GM12878 (cell line): Measurements from ENCODE around the gene SLCO2B1. TPM values are rescaled to one million over a fixed set of nuclear protein-coding genes. Genes with fewer than 3 reads are reported as not detected.

Experiments used
- ATAC-seq: fragments of 200-7000 bp; cut with Tn5 transposase; 3 replicates; pipeline ENCODE4 v1.9.1; 2020; ENCODE audit warnings: mild to moderate bottlenecking, moderate library complexity
- BruUV-seq: library from RNA; stranded (reverse); fragments of 400-500 nt; replicated peaks from 2 replicates; lab custom pipeline; 2021; lab: Mats Ljungman, UMichigan
- CTCF ChIA-PET: fragments of 300-600 bp; sonication (Branson Sonifier 250); formaldehyde crosslinking; extraction: SDS; loops from one replicate; lab custom pipeline; 2021; ENCODE audit warnings: inconsistent platforms; lab: Yijun Ruan, JAX
- POLR2A ChIA-PET: fragments of 350-600 bp; formaldehyde crosslinking; extraction: SDS; loops from one replicate; lab custom pipeline; 2021; ENCODE audit warnings: inconsistent platforms; lab: Charles Lee
- RAD21 ChIA-PET: fragments of 300-600 bp; sonication (Branson Sonifier 250); formaldehyde crosslinking; loops from one replicate; lab custom pipeline; 2023; ENCODE audit warnings: antibody characterized with exemption; ENCODE audit not compliant: unreplicated experiment; lab: Charles Lee
- SMC1A ChIA-PET: fragments of 300-600 bp; sonication (Branson Sonifier 250); formaldehyde crosslinking; loops from one replicate; lab custom pipeline; 2023; ENCODE audit not compliant: unreplicated experiment, uncharacterized antibody; lab: Charles Lee
- DNase-seq: peaks from one replicate; pipeline ENCODE4 v3.0.0-alpha.2; 2011; ENCODE audit warnings: low read depth, low spot score
- FAIRE-seq: peaks from 3 replicates; lab custom pipeline; 2011; peaks lifted over from hg19 to GRCh38; lab: Jason Lieb, UNC
- H2AFZ ChIP-seq: 2 replicates; pipeline ENCODE4 v1.6.0; 2011; ENCODE audit warnings: low read depth, low read length, control low read depth; ENCODE audit not compliant: control insufficient read depth
- H3K27ac ChIP-seq: 2 replicates; pipeline ENCODE4 v1.5.1; 2011; ENCODE audit warnings: control low read depth; ENCODE audit not compliant: control insufficient read depth, insufficient read depth
- H3K27me3 ChIP-seq, 2 experiments: replicated peaks in 1 of 2; 2 replicates each; pipeline versions ENCODE4 v1.6.0 to v1.6.1; 2011; ENCODE audit warnings: low read length in 1 of 2; ENCODE audit not compliant: control insufficient read depth in 2 of 2, insufficient read depth in 2 of 2
- H3K36me3 ChIP-seq, 2 experiments: 2 replicates each; pipeline ENCODE4 v1.5.1; 2011; ENCODE audit warnings: low read length in 1 of 2; ENCODE audit not compliant: control insufficient read depth in 2 of 2, insufficient read depth in 2 of 2
- H3K4me1 ChIP-seq: 2 replicates; pipeline ENCODE4 v1.6.1; 2011; ENCODE audit warnings: mild to moderate bottlenecking, low read length, moderate library complexity, mixed read lengths; ENCODE audit not compliant: control insufficient read depth, insufficient read depth
- H3K4me2 ChIP-seq: 2 replicates; pipeline ENCODE4 v1.6.0; 2011; ENCODE audit warnings: control low read depth; ENCODE audit not compliant: control insufficient read depth, insufficient read depth
- H3K4me3 ChIP-seq: fragments of 200-600 bp; sonication (generic); 2 replicates; pipeline ENCODE4 v1.5.1; 2016
- H3K79me2 ChIP-seq: 2 replicates; pipeline ENCODE4 v1.6.0; 2011; ENCODE audit warnings: low read length; ENCODE audit not compliant: control insufficient read depth, insufficient read depth
- H3K9ac ChIP-seq: 2 replicates; pipeline ENCODE4 v1.8.0; 2011; ENCODE audit warnings: low read length, control low read depth, mixed read lengths; ENCODE audit not compliant: control insufficient read depth, insufficient read depth
- H3K9me3 ChIP-seq: replicated peaks from 3 replicates; pipeline ENCODE4 v1.5.1; 2011; ENCODE audit warnings: mild to moderate bottlenecking, low read length; ENCODE audit not compliant: control insufficient read depth, insufficient read depth
- H4K20me1 ChIP-seq: 2 replicates; pipeline ENCODE4 v1.6.0; 2011; ENCODE audit not compliant: control insufficient read depth, insufficient read depth
- CBX5 ChIP-seq: sonication (generic); IDR thresholded peaks from 2 replicates; pipeline ENCODE4 v1.6.1; 2016; ENCODE audit warnings: low read depth, moderate library complexity, mild to moderate bottlenecking, inconsistent platforms
- CREM ChIP-seq: IDR thresholded peaks from 2 replicates; pipeline ENCODE4 v1.6.1; 2014; ENCODE audit warnings: antibody characterized with exemption, low read depth
- NR2C2 ChIP-seq: IDR thresholded peaks from 2 replicates; pipeline ENCODE4 v1.6.1; 2011; ENCODE audit warnings: borderline replicate concordance, low read depth; ENCODE audit not compliant: control insufficient read depth, insufficient read length
- PKNOX1 ChIP-seq: fragments of 450-650 bp; IDR thresholded peaks from 2 replicates; pipeline ENCODE4 v1.6.1; 2016; ENCODE audit warnings: mild to moderate bottlenecking
- SIX5 ChIP-seq: IDR thresholded peaks from 2 replicates; pipeline ENCODE4 v1.6.1; 2011; ENCODE audit warnings: mild to moderate bottlenecking, low read depth, low read length, moderate library complexity; ENCODE audit not compliant: severe bottlenecking
- SREBF2 ChIP-seq: IDR thresholded peaks from 2 replicates; pipeline ENCODE4 v1.6.1; 2012; ENCODE audit warnings: mild to moderate bottlenecking, low read length
- ZBTB11 ChIP-seq: fragments of 450-650 bp; formaldehyde crosslinking; IDR thresholded peaks from 2 replicates; pipeline ENCODE4 v1.5.0; 2022; ENCODE audit warnings: mild to moderate bottlenecking, missing genetic modification characterization
- ZNF384 ChIP-seq: IDR thresholded peaks from 2 replicates; pipeline ENCODE4 v1.6.1; 2012; ENCODE audit warnings: low read depth, mild to moderate bottlenecking, low read length, improper control_type of control experiment, borderline replicate concordance
- WGBS: methylation state at CpG from one replicate; pipeline ENCODE4 v1.1.6; 2016; ENCODE audit warnings: low lambda C conversion rate; ENCODE audit not compliant: insufficient replicate concordance, insufficient coverage; ENCODE audit errors: missing lambda C conversion rate; 5-methylcytosine and 5-hydroxymethylcytosine counted together
- in situ Hi-C: fragments of 300-500 bp; cut with MboI; formaldehyde crosslinking; loops from 9 replicates; pipeline ENCODE4 v1.14.3; 2018; ENCODE audit warnings: mixed read lengths
- intact Hi-C: fragments of 100-400 bp; cut with micrococcal nuclease; formaldehyde crosslinking; loops from one replicate; pipeline ENCODE4 v1.14.2; 2022; ENCODE audit not compliant: unreplicated experiment
- polyA plus RNA-seq, 11 experiments: library from polyadenylated mRNA; depleted of rRNA in 4 of 11; unstranded in 6 of 11; stranded (reverse) in 5 of 11; fragments of >200 nt; fragmentation: Nextera tagmentation in 4 of 11; fragmentation: Illumina TruSeq in 1 of 11; extraction: Ambion mirVana in 4 of 11; extraction: Trizol in 1 of 11; gene quantifications; 1 replicate in 1 of 11; 2 replicates in 10 of 11; pipeline versions ENCODE4 v1.2.1 to v1.2.3, GENCODE V29; 2011 to 2016; ENCODE audit warnings: inconsistent platforms in 2 of 11, missing spikeins in 2 of 11, low read depth in 1 of 11
- total RNA-seq, 4 experiments: library from RNA; depleted of rRNA in 3 of 4; stranded (reverse); fragments of >200 nt in 3 of 4; fragmentation: Illumina TruSeq in 1 of 4; extraction: Trizol in 1 of 4; gene quantifications; 2 replicates each; pipeline versions ENCODE4 v1.2.1 to v1.2.3, GENCODE V29; 2013 to 2021

SLCO2B1 gene
- total and polyA plus RNA-seq, 10 of the 15 experiments (the other 5 are each of a cell fraction or from before 2014, with no cell fraction given): 0.05 to 3.5 (median 0.93) TPM; not detected in 2

- TF ChIP-seq NR2C2 (no peak), ZBTB11 (CRISPR knock-in tag) (no peak), PKNOX1 (no peak), CBX5 (no peak)
These were observed 44.5 kb downstream of the SLCO2B1 start (continued) for GRCh38 chr11:75195167-75195962.

GRCh38 chr11:75196426-75196825 is 45.5 kb downstream of the SLCO2B1 start:
- H4K20me1 ChIP-seq: peaks cover 3% of the 10 kb centered on the region; the same call in 1 of the 2 replicates
- DNase-seq (no peak), FAIRE-seq (no peak), ATAC-seq (no peak)
- H2AFZ ChIP-seq: no peak overlapping the region
- H3K9ac ChIP-seq: no peak overlapping the region
- TF ChIP-seq ZNF384 (no peak), SREBF2 (no peak), SIX5 (no peak), CREM (no peak)
- no peaks in the 10 kb centered on the region for H3K79me2 ChIP-seq
- BruUV-seq: no TSS peak
- ChIA-PET CTCF (interaction anchor here (0.8 to 2.6 kb wide), 8 partner anchors 9 to 266 kb away, joined by 3 to 8 read pairs (median 3); no protein-coding TSS in a partner anchor), POLR2A (no interaction called here), RAD21 (interaction anchor here (0.9 kb wide), 1 partner anchor 51 kb away, joined by 4 read pairs; no protein-coding TSS in a partner anchor), SMC1A (interaction anchor here (0.6 to 2.1 kb wide), 2 partner anchors 8 to 268 kb away, joined by 3 to 7 read pairs; no protein-coding TSS in a partner anchor)
- H3K27ac ChIP-seq: no peak overlapping the region
- H3K4me1 ChIP-seq: no peaks in the 10 kb centered on the region
- no peaks in the 10 kb centered on the region for H3K36me3 ChIP-seq
- in situ Hi-C loops (no loop called here), intact Hi-C loops (no loop called here)
- no peak overlapping the region for H3K4me2 ChIP-seq
- peaks cover 1 to 4% of the 10 kb centered on the region in 2 experiments for H3K27me3 ChIP-seq
- H3K4me3 ChIP-seq: no peak overlapping the region
- no peaks in the 10 kb centered on the region for H3K9me3 ChIP-seq
- 14% methylated on average over 8 of the region's 8 CpGs for WGBS
